ENCODE results near the gene TTBK1. TPM values are rescaled to one million over a fixed set of nuclear protein-coding genes. Genes with fewer than 3 reads are reported as not detected.

TTBK1 gene
- total and polyA plus RNA-seq, 2 of the 4 experiments (the other 2 are of a cell fraction), result 0.02 TPM; not detected in 1

- H2AK5ac ChIP-seq (ENCODE audit: low read depth, low read length), result no peak overlapping the region
- ChIA-PET POLR2A (ENCODE audit: unreplicated experiment) (no interaction called here), CTCF (interaction anchor here (1.5 kb wide), 1 partner anchor 12 kb away, joined by 5 read pairs; no protein-coding TSS in a partner anchor)
- intact Hi-C loops (cut with micrococcal nuclease) (no loop called here), in situ Hi-C loops (cut with MboI; ENCODE audit: low sequenced_read_pairs) (no loop called here), dilution Hi-C loops (cut with HindIII; ENCODE audit: low sequenced_read_pairs, unreplicated experiment) (no loop called here)
- no peak for TF ChIP-seq CTCF (conservative IDR thresholded peaks at IDR 0.05; ENCODE audit: low read depth, low read length)
- TF ChIP-seq RAD21 (IDR thresholded peaks at IDR 0.05; ENCODE audit: low read length), result no peak
- TF ChIP-seq BHLHE40 (IDR thresholded peaks at IDR 0.05; ENCODE audit: low read depth, low read length), result no peak
- no peak for TF ChIP-seq CEBPB (IDR thresholded peaks at IDR 0.05; ENCODE audit: low read depth, low read length)
- no peak for TF ChIP-seq RFX5 (IDR thresholded peaks at IDR 0.05; ENCODE audit: low read depth, low read length)
- no peak for TF ChIP-seq MAZ (IDR thresholded peaks at IDR 0.05; ENCODE audit: borderline replicate concordance, low read depth, low read length)
- TF ChIP-seq ELK1 (IDR thresholded peaks at IDR 0.05; ENCODE audit: borderline replicate concordance, low read depth, low read length), result no peak
- H3K9ac ChIP-seq (ENCODE audit: low read depth, low read length), result no peak overlapping the region
- DNase-seq (no peak), ATAC-seq (ENCODE audit: low read depth) (no peak)
- H3K14ac ChIP-seq (replicated peaks; ENCODE audit: low read depth, low read length), result no peak overlapping the region
- no peaks in the 10 kb centered on the region for H3K27me3 ChIP-seq (ENCODE audit: control insufficient read depth, insufficient read depth, low read length)
- H4K20me1 ChIP-seq (ENCODE audit: insufficient read depth, low read length), result no peaks in the 10 kb centered on the region
- no peak overlapping the region for H4K8ac ChIP-seq (ENCODE audit: low read depth in 2 of 2, low read length in 2 of 2)
- no peak overlapping the region for H2BK15ac ChIP-seq (ENCODE audit: low read depth, low read length)
- BruUV-seq (replicated peaks), result no TSS peak
- no peak overlapping the region for H3K56ac ChIP-seq (ENCODE audit: extremely low read depth, insufficient read depth, low read length)
- no CpG with 5 or more reads among the region's 1 CpG for WGBS, 2 experiments (ENCODE audit: extremely low coverage in 2 of 2, insufficient read length in 1 of 2)
- no peaks in the 10 kb centered on the region for H3K79me1 ChIP-seq (ENCODE audit: low read depth in 1 of 2, low read length in 2 of 2)
- no peaks in the 10 kb centered on the region for H3K4me1 ChIP-seq (ENCODE audit: control insufficient read depth, insufficient read depth, low read length)
- H3K9me3 ChIP-seq (ENCODE audit: control insufficient read depth, insufficient read depth, low read length), result no peaks in the 10 kb centered on the region
- no peak overlapping the region for H4K5ac ChIP-seq (ENCODE audit: low read depth, low read length)
- no peak overlapping the region for H3K27ac ChIP-seq (ENCODE audit: insufficient read depth, low read length)
- no peak overlapping the region for H2BK5ac ChIP-seq (ENCODE audit: low read depth, low read length, poor library complexity, severe bottlenecking)
- no peak overlapping the region for H2AFZ ChIP-seq (replicated peaks; ENCODE audit: low read length, poor library complexity)
- H3K36me3 ChIP-seq (ENCODE audit: control insufficient read depth, insufficient read depth, low read length), result no peaks in the 10 kb centered on the region
- H3K18ac ChIP-seq (ENCODE audit: low read depth, low read length), result no peak overlapping the region
- no peak overlapping the region for H3K4me3 ChIP-seq (ENCODE audit: insufficient read depth, low read depth, low read length)
- no peak overlapping the region for H2BK120ac ChIP-seq (ENCODE audit: low read depth, low read length)
- no peak overlapping the region for H3K23ac ChIP-seq (ENCODE audit: low read depth, low read length)
- H3K4ac ChIP-seq (ENCODE audit: low read depth, low read length), result no peak overlapping the region
- no peak overlapping the region for H2BK20ac ChIP-seq (ENCODE audit: low read depth, low read length)
- H4K91ac ChIP-seq (ENCODE audit: insufficient read depth, low read depth, low read length), result no peak overlapping the region
- H3K4me2 ChIP-seq (ENCODE audit: low read depth, low read length), result no peak overlapping the region
- no peaks in the 10 kb centered on the region for H3K9me1 ChIP-seq (ENCODE audit: insufficient read depth, low read length)
- H2AK9ac ChIP-seq (replicated peaks; ENCODE audit: low read depth, low read length, poor library complexity), result no peak overlapping the region
Observed at GRCh38 chr6:43328528-43328927, 85.2 kb downstream of the TTBK1 start.
